H1 (cell line): ENCODE data around the gene FGF2. TPM values are rescaled to one million over a fixed set of nuclear protein-coding genes. Genes with fewer than 3 reads are reported as not detected.

Experiments used
- CTCF ChIA-PET: fragments of 300-600 bp; sonication (Branson Sonifier 250); formaldehyde crosslinking; loops from one replicate; lab custom pipeline; 2021; ENCODE audit not compliant: partially characterized antibody; lab: Charles Lee
- POLR2A ChIA-PET: fragments of 300-600 bp; sonication (Branson Sonifier 250); formaldehyde crosslinking; loops from one replicate; lab custom pipeline; 2021; ENCODE audit warnings: inconsistent platforms; ENCODE audit not compliant: partially characterized antibody; lab: Charles Lee
- DNase-seq, 2 experiments: peaks; one replicate each; pipeline versions ENCODE4 v3.0.0 to v3.0.0-alpha.2; 2010 to 2022; ENCODE audit warnings: low spot score in 2 of 2, low read depth in 1 of 2, mixed read lengths in 1 of 2
- FAIRE-seq: peaks from 2 replicates; lab custom pipeline; 2011; peaks lifted over from hg19 to GRCh38; lab: Jason Lieb, UNC
- H2AFZ ChIP-seq: 2 replicates; pipeline ENCODE4 v1.8.1; 2012; ENCODE audit warnings: low read length, inconsistent platforms
- H2AK5ac ChIP-seq: 2 replicates; pipeline ENCODE4 v1.6.1; 2013; ENCODE audit warnings: low read depth, low read length
- H2BK120ac ChIP-seq: replicated peaks from 2 replicates; pipeline ENCODE3; 2013; ENCODE audit warnings: low read depth, low read length, inconsistent platforms
- H2BK12ac ChIP-seq: 2 replicates; pipeline ENCODE4 v1.6.1; 2013; ENCODE audit warnings: low read depth, low read length
- H2BK15ac ChIP-seq: 2 replicates; pipeline ENCODE4 v1.6.1; 2013; ENCODE audit warnings: low read length
- H2BK20ac ChIP-seq: 2 replicates; pipeline ENCODE4 v1.6.1; 2013; ENCODE audit warnings: low read length
- H2BK5ac ChIP-seq: 2 replicates; pipeline ENCODE4 v1.6.1; 2013; ENCODE audit warnings: low read depth, low read length
- H3K14ac ChIP-seq: 2 replicates; pipeline ENCODE4 v1.6.1; 2013; ENCODE audit warnings: inconsistent platforms; ENCODE audit not compliant: insufficient read length
- H3K18ac ChIP-seq: 2 replicates; pipeline ENCODE4 v1.6.1; 2013; ENCODE audit warnings: low read length; ENCODE audit errors: extremely low read depth
- H3K23ac ChIP-seq: 2 replicates; pipeline ENCODE4 v1.6.1; 2013; ENCODE audit warnings: inconsistent platforms; ENCODE audit not compliant: insufficient read length
- H3K23me2 ChIP-seq: 2 replicates; pipeline ENCODE4 v1.6.1; 2013; ENCODE audit warnings: low read depth, low read length
- H3K27ac ChIP-seq: 2 replicates; pipeline ENCODE4 v1.6.1; 2011; ENCODE audit warnings: low read depth, low read length, inconsistent platforms
- H3K27me3 ChIP-seq, 4 experiments: replicated peaks in 1 of 4; 1 replicate in 1 of 4; 2 replicates in 3 of 4; pipeline versions ENCODE4 v1.6.1 to v1.8.1; 2011 to 2013; ENCODE audit warnings: low read length in 3 of 4, mild to moderate bottlenecking in 3 of 4, inconsistent platforms in 2 of 4, mixed read lengths in 2 of 4, moderate library complexity in 1 of 4; ENCODE audit not compliant: control insufficient read depth in 3 of 4, insufficient read depth in 3 of 4; ENCODE audit errors: extremely low read depth in 1 of 4
- H3K36me3 ChIP-seq, 4 experiments: 2 replicates each; pipeline versions ENCODE4 v1.6.1 to v1.8.1; 2011 to 2013; ENCODE audit warnings: mild to moderate bottlenecking in 4 of 4, low read length in 3 of 4, moderate library complexity in 2 of 4, control low read depth in 1 of 4, inconsistent platforms in 1 of 4; ENCODE audit not compliant: insufficient read depth in 4 of 4, control insufficient read depth in 2 of 4
- H3K4ac ChIP-seq: replicated peaks from 2 replicates; pipeline ENCODE3; 2013; ENCODE audit warnings: low read length, low read depth, mixed read lengths, inconsistent platforms; ENCODE audit not compliant: insufficient read length
- H3K4me1 ChIP-seq, 4 experiments: replicated peaks in 1 of 4; 1 replicate in 1 of 4; 2 replicates in 3 of 4; pipeline versions ENCODE4 v1.6.1 to v1.8.1; 2011 to 2013; ENCODE audit warnings: low read length in 3 of 4, inconsistent platforms in 2 of 4, mixed read lengths in 1 of 4; ENCODE audit not compliant: insufficient read depth in 4 of 4, control insufficient read depth in 3 of 4
- H3K4me2 ChIP-seq, 2 experiments: 2 replicates each; pipeline versions ENCODE4 v1.6.1 to v1.8.1; 2011 to 2013; ENCODE audit warnings: low read depth in 2 of 2, low read length in 2 of 2, control low read depth in 1 of 2, inconsistent platforms in 1 of 2, mild to moderate bottlenecking in 1 of 2; ENCODE audit not compliant: insufficient read depth in 1 of 2
- H3K4me3 ChIP-seq, 4 experiments: fragments of 200-600, 300-600 bp in 1 of 4; sonication (generic), shearing (Covaris generic), sonication (Bioruptor Twin) in 1 of 4; 2 replicates each; pipeline versions ENCODE4 v1.5.1 to v1.8.1; 2011 to 2016; ENCODE audit warnings: low read length in 4 of 4, low read depth in 3 of 4, control low read depth in 2 of 4, inconsistent platforms in 2 of 4, mild to moderate bottlenecking in 2 of 4, mixed read lengths in 1 of 4, moderate library complexity in 1 of 4; ENCODE audit not compliant: insufficient read depth in 2 of 4; ENCODE audit errors: extremely low read depth in 1 of 4
- H3K56ac ChIP-seq: replicated peaks from 2 replicates; pipeline ENCODE3; 2013; ENCODE audit warnings: low read depth, mild to moderate bottlenecking, mixed read lengths, low read length, inconsistent platforms; ENCODE audit not compliant: insufficient read length
- H3K79me1 ChIP-seq: 2 replicates; pipeline ENCODE4 v1.6.1; 2013; ENCODE audit warnings: low read depth, low read length, control low read depth
- H3K79me2 ChIP-seq, 2 experiments: 2 replicates each; pipeline versions ENCODE4 v1.6.1 to v1.8.1; 2012 to 2013; ENCODE audit warnings: low read length in 2 of 2, mild to moderate bottlenecking in 2 of 2, inconsistent platforms in 1 of 2; ENCODE audit not compliant: insufficient read depth in 2 of 2, control insufficient read depth in 1 of 2
- H3K9ac ChIP-seq, 4 experiments: replicated peaks in 1 of 4; 1 replicate in 1 of 4; 2 replicates in 3 of 4; pipeline versions ENCODE4 v1.6.1 to v1.8.1; 2011 to 2013; ENCODE audit warnings: low read depth in 3 of 4, low read length in 3 of 4, control low read depth in 2 of 4, mild to moderate bottlenecking in 2 of 4, moderate library complexity in 2 of 4, inconsistent platforms in 1 of 4; ENCODE audit errors: extremely low read depth in 1 of 4
- H3K9me3 ChIP-seq, 2 experiments: 2 replicates each; pipeline versions ENCODE4 v1.6.1 to v1.8.1; 2012 to 2013; ENCODE audit warnings: mild to moderate bottlenecking in 2 of 2, moderate library complexity in 2 of 2, control low read depth in 1 of 2, inconsistent platforms in 1 of 2, low read depth in 1 of 2, low read length in 1 of 2, mixed read lengths in 1 of 2; ENCODE audit not compliant: insufficient read depth in 2 of 2
- H4K20me1 ChIP-seq, 2 experiments: replicated peaks in 1 of 2; 2 replicates each; pipeline versions ENCODE3 to v1.8.1; 2011 to 2013; ENCODE audit warnings: inconsistent platforms in 2 of 2, low read length in 2 of 2, mild to moderate bottlenecking in 1 of 2; ENCODE audit not compliant: insufficient read depth in 2 of 2, control insufficient read depth in 1 of 2
- H4K5ac ChIP-seq: 2 replicates; pipeline ENCODE4 v1.6.1; 2013; ENCODE audit warnings: low read length, low read depth, mixed read lengths, inconsistent platforms; ENCODE audit not compliant: insufficient read length
- H4K8ac ChIP-seq: 2 replicates; pipeline ENCODE4 v1.8.0; 2013; ENCODE audit warnings: mild to moderate bottlenecking, moderate library complexity, low read length, inconsistent platforms; ENCODE audit not compliant: insufficient read depth; ENCODE audit errors: extremely low read depth
- H4K91ac ChIP-seq: replicated peaks from 2 replicates; pipeline ENCODE3; 2013; ENCODE audit warnings: low read length, mixed read lengths, inconsistent platforms; ENCODE audit not compliant: insufficient read length
- BRCA1 ChIP-seq: IDR thresholded peaks from 2 replicates; pipeline ENCODE4 v1.6.1; 2012; ENCODE audit warnings: low read depth, low read length, improper control_type of control experiment
- CEBPB ChIP-seq: IDR thresholded peaks from 2 replicates; pipeline ENCODE4 v1.6.1; 2012; ENCODE audit warnings: low read depth, low read length
- CHD1 ChIP-seq: IDR thresholded peaks from 2 replicates; pipeline ENCODE4 v1.6.1; 2012; ENCODE audit warnings: low read depth, low read length, improper control_type of control experiment
- FOSL1 ChIP-seq: IDR thresholded peaks from 2 replicates; pipeline ENCODE4 v1.6.1; 2011; ENCODE audit warnings: mild to moderate bottlenecking, low read depth, low read length, moderate library complexity; ENCODE audit not compliant: insufficient read depth
- GTF2F1 ChIP-seq: IDR thresholded peaks from 2 replicates; pipeline ENCODE4 v1.6.1; 2012; ENCODE audit warnings: low read depth, low read length, improper control_type of control experiment, borderline replicate concordance
- HDAC6 ChIP-seq: IDR thresholded peaks from one replicate; pipeline ENCODE4 v1.7.1; 2012; ENCODE audit warnings: low read depth, mild to moderate bottlenecking, inconsistent platforms, low read length, moderate library complexity
- POU5F1 ChIP-seq: IDR thresholded peaks from 2 replicates; pipeline ENCODE4 v1.6.1; 2011; ENCODE audit warnings: low read depth, mild to moderate bottlenecking, low read length, moderate library complexity
- RNF2 ChIP-seq: fragments of 200-900, 300-1000 bp; sonication (generic); IDR thresholded peaks from 2 replicates; pipeline ENCODE4 v1.7.1; 2016; ENCODE audit warnings: borderline replicate concordance, low read depth, mild to moderate bottlenecking, antibody characterized with exemption, low read length; ENCODE audit not compliant: poor library complexity, severe bottlenecking; ENCODE audit errors: missing control alignments
- WGBS, 2 experiments: shearing (Covaris generic) in 1 of 2; methylation state at CpG; one replicate each; pipeline versions ENCODE4 v1.1.6 to v1.1.7; 2013 to 2015; ENCODE audit warnings: low lambda C conversion rate in 2 of 2, mixed read lengths in 2 of 2, inconsistent platforms in 1 of 2, low coverage in 1 of 2, missing lambda C conversion rate in 1 of 2; ENCODE audit not compliant: insufficient replicate concordance in 2 of 2, insufficient coverage in 1 of 2, insufficient read length in 1 of 2; ENCODE audit errors: extremely low coverage in 1 of 2, missing lambda C conversion rate in 1 of 2; 5-methylcytosine and 5-hydroxymethylcytosine counted together
- polyA plus RNA-seq, 7 experiments: library from polyadenylated mRNA; depleted of rRNA in 3 of 7; stranded (reverse) in 5 of 7; unstranded in 2 of 7; fragments of >200 nt in 5 of 7; fragments of 200-250 nt in 2 of 7; gene quantifications; 1 replicate in 5 of 7; 2 replicates in 1 of 7; 4 replicates in 1 of 7; pipeline versions ENCODE4 v1.2.1 to v1.2.3, GENCODE V29; 2011 to 2013; ENCODE audit warnings: missing spikeins in 2 of 7, mixed read lengths in 2 of 7
- total RNA-seq: library from RNA; stranded (reverse); fragmentation: NEBNext Ultra II Directional; extraction: Animal tissue kit (Norgen Biotek cat#: 25700); gene quantifications from 2 replicates; pipeline ENCODE4 v1.2.1, GENCODE V29; 2021

Gene FGF2
- total and polyA plus RNA-seq, 2 of the 8 experiments (the other 6 are each of a cell fraction or from before 2014, with no cell fraction given) = 23.4 to 145 TPM

DNA sequence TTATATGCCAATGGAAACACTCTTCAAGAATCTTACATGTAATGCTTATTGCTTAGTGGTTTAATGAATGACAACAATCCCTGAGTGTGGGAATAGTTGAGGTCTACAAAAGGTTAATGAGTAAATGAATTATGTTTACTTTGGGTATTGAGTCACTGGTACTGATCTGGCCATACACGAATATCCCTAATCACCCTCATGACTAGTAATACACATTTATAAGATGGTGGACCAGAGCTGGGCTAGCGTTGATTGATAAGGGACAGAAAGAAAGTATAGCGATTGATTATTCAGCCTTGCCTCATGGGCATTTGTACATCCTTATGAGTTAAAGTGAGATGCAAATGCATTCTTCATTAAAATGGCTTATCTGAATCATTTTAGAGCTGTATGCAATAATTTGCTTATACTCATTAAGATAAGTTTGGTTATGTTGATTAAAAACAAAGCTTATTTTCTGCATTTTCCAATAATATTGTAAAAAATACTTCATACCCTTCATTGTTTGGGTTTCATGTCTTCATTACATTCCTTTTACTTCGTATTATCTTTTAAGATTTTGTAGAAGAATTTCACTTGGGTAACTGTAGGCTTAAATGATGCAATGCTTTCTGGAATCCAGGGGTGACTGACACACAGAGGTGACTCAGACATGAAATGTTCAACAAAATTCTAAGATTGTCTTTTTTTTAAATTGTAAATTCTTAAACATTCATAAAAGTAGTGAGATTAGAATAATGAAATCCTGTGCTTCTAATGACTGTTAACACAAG is 47.4 kb downstream of the FGF2 start:
- no peak overlapping the region for H2BK120ac ChIP-seq
- H3K18ac ChIP-seq = no peak overlapping the region
- no peak for TF ChIP-seq HDAC6
- TF ChIP-seq CHD1 = no peak
- TF ChIP-seq FOSL1 = no peak
- TF ChIP-seq CEBPB = peak; percentile 60; the same call in 1 of the 2 replicates
- no peak for TF ChIP-seq GTF2F1
- no peak for TF ChIP-seq BRCA1
- no peak for TF ChIP-seq POU5F1
- no peak for TF ChIP-seq RNF2
- no peak overlapping the region for H3K4ac ChIP-seq
- H3K27ac ChIP-seq = no peak overlapping the region
- H2BK20ac ChIP-seq = no peak overlapping the region
- no peak overlapping the region for H2AK5ac ChIP-seq
- POLR2A ChIA-PET = interaction anchor here (1.1 to 3.5 kb wide), 7 partner anchors 11 to 116 kb away, joined by 3 to 13 read pairs (median 5); no protein-coding TSS in a partner anchor
- WGBS, 2 experiments = 95% methylated on average over 4 of the region's 4 CpGs; no CpG with 5 or more reads in 1 of the 2 experiments
- no peak overlapping the region for H2BK15ac ChIP-seq
- H4K5ac ChIP-seq = no peak overlapping the region
- peaks cover 7 to 15% of the 10 kb centered on the region in 2 experiments for H4K20me1 ChIP-seq
- peaks cover under 1 to 44% (median 32%) of the 10 kb centered on the region in 4 experiments; a peak in 7 of 8 replicates for H3K36me3 ChIP-seq
- no peak overlapping the region for H3K14ac ChIP-seq
- no peak overlapping the region for H4K8ac ChIP-seq
- H3K23ac ChIP-seq = no peak overlapping the region
- no peak overlapping the region for H2AFZ ChIP-seq
- H3K79me1 ChIP-seq = 0 out of 2 replicates have a peak, but pooled peaks cover 2% of the 10 kb centered on the region
- no peak overlapping the region for H2BK12ac ChIP-seq
- FAIRE-seq = no peak
- H3K56ac ChIP-seq = no peak overlapping the region
- no peak overlapping the region for H4K91ac ChIP-seq
- H3K4me2 ChIP-seq = no peak overlapping the region
- H3K79me2 ChIP-seq = peaks cover 4 to 98% of the 10 kb centered on the region in 2 experiments
- no peak overlapping the region for H2BK5ac ChIP-seq
- CTCF ChIA-PET = interaction anchor here (1.2 to 4.1 kb wide), 3 partner anchors 19 to 80 kb away, joined by 3 to 12 read pairs (median 3); no protein-coding TSS in a partner anchor
- H3K27me3 ChIP-seq = no peaks in the 10 kb centered on the region
- H3K9ac ChIP-seq = no peak overlapping the region
- no peaks in the 10 kb centered on the region; the same call in 1 of the 2 replicates for H3K23me2 ChIP-seq
- no peak overlapping the region for H3K4me3 ChIP-seq
- DNase-seq = no peak
- H3K4me1 ChIP-seq = peaks cover 0 to 3% (median 0%) of the 10 kb centered on the region in 4 experiments; a peak in 2 of 7 replicates
- H3K9me3 ChIP-seq = peaks cover 0 to 2% of the 10 kb centered on the region in 2 experiments; a peak in 1 of 4 replicates
